Measurements from ENCODE around the gene MAPRE2.
"Not testable (repeated sequence)": the region's sequence is repeated elsewhere in the genome, so short reads cannot be mapped to it uniquely, and the experiment has no call there.

The MAPRE2 gene

DNA sequence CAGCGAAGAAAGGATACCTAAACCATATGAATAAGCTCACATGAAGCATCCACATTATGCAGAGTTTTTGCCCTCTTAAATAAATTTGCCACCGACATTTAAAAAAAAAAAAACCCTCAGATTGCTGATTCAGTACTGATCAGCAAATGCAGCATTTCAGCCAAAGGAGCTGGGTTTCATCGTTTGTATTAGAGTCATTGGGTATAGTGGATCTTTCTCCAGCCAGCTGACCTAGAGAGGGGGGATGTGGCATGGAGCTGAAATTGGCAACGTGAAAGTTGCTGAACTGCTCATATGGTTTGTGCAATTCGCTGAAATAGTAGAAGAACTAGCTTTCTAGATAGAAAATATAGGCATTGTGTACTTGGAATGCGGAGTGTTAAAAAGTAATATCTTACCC is 126.1 kb downstream of the MAPRE2 start:
- Mint-ChIP-seq H3K36me3 (ENCODE audit: low read depth) (no peaks in the 10 kb centered on the region), H3K4me3 (no peak overlapping the region)
- no peak for DNase-seq

GRCh38 chr18:35167857-35168256 is 126.6 kb downstream of the MAPRE2 start:
- peaks cover 11% of the 10 kb centered on the region for H3K4me1 Mint-ChIP-seq (ENCODE audit: low read depth)
- no peak for DNase-seq
- no peak overlapping the region for H3K27ac Mint-ChIP-seq
- peaks cover 4% of the 10 kb centered on the region for H3K9me3 Mint-ChIP-seq
- H3K27me3 Mint-ChIP-seq, result peaks cover 3% of the 10 kb centered on the region
- no peak overlapping the region for H3K4me3 Mint-ChIP-seq
- H3K36me3 Mint-ChIP-seq (ENCODE audit: low read depth), result no peaks in the 10 kb centered on the region

More for the DNA sequence above, 126.1 kb downstream of the MAPRE2 start:
- H3K27ac Mint-ChIP-seq, result no peak overlapping the region
- H3K9me3 Mint-ChIP-seq, result peaks cover 4% of the 10 kb centered on the region
- H3K27me3 Mint-ChIP-seq, result peaks cover 3% of the 10 kb centered on the region
- peaks cover 7% of the 10 kb centered on the region for H3K4me1 Mint-ChIP-seq (ENCODE audit: low read depth)

GRCh38 chr18:35170323-35170722 is 129.1 kb downstream of the MAPRE2 start:
- H3K9me3 Mint-ChIP-seq; H3K27me3 Mint-ChIP-seq; DNase-seq; H3K4me3 Mint-ChIP-seq; H3K27ac Mint-ChIP-seq; H3K36me3 Mint-ChIP-seq (ENCODE audit: low read depth): not testable (repeated sequence)
- H3K4me1 Mint-ChIP-seq (ENCODE audit: low read depth), result peaks cover 22% of the 10 kb centered on the region

DNA sequence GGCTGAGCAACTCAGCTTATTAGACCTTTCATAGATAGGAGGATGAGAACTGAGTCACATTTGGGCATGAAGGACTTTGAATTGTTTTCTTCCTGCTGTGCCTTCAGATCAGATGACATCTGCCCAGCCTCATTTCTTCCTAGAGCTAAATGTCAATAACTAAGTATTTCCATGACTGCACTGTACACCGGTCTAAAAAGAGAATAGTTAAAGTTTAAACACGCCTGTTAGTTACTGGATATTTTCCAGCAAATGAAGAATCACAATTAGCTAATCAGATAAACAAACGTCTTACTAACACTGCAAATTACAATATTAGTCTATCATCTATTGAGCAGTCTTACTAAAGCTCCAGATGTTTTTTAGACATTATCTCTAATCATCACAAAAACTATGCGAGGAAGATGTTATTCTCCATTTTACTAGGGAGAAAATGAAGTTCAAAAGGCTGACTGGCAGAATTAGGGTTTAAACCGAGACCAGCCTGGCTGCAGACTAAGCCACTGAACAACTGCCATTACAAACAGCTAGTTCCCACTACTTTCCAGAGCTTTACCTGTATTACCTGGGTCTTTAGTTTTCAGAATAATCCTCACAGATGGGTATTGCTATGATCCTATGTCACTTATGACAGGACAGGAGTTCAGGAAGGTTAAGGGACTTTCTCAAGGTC is 130.2 kb downstream of the MAPRE2 start:
- Mint-ChIP-seq H3K4me1 (ENCODE audit: low read depth) (peaks cover 22% of the 10 kb centered on the region), H3K36me3 (ENCODE audit: low read depth) (no peaks in the 10 kb centered on the region), H3K9me3 (peaks cover 4% of the 10 kb centered on the region), H3K27me3 (no peaks in the 10 kb centered on the region), H3K4me3 (no peak overlapping the region), H3K27ac (peak overlapping the region; percentile 19)
- DNase-seq, result no peak

DNA sequence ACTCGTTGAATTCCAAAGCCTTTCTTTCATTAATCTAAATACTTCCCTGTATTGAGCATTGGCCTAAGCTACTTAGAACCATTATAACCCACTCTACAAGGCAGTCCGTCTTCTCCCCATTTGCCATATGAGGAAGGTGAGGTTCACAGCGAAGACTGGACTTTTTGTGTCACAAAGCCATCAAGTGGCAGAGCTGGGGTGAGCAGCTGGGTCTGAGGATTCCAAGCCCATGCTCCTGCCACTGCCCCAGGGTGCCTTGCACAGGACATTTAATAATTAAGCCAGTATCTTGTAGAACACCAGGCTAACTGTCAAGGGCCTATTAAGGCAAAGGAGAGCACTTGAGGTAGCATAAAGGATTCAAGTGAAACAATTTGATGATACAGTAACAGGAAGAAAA is 130.8 kb downstream of the MAPRE2 start:
- Mint-ChIP-seq H3K36me3 (ENCODE audit: low read depth) (no peaks in the 10 kb centered on the region), H3K27ac (peak overlapping the region; percentile 18), H3K9me3 (peaks cover 7% of the 10 kb centered on the region), H3K4me1 (ENCODE audit: low read depth) (peaks cover 22% of the 10 kb centered on the region), H3K27me3 (no peaks in the 10 kb centered on the region), H3K4me3 (no peak overlapping the region)
- no peak for DNase-seq

DNA sequence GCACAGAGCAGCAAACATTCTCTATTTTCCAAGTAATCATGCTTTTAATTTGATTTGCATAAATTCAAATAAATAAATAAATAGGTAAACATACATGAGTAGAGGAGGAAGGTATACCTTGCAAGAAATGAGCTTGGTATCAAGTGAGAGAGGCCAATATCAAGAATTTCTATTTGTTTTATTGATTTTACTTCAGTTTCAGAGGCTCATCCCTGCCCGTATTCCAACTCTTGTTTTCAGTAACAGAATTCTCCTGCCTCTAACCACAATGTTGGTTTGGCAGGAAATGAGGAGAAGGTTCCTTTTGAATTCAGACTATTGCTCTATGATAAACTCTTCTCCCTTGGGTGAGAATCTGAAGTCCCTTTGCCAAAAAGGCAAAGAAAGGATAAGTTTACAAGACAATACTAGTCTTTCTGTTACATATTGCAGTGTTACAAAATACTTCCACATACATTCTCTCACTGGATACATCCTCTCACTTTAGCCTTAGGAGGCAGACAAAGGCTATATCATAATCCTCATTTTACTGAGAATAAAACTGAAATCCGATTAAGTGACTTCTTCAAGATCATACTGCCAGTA is 131.3 kb downstream of the MAPRE2 start:
- DNase-seq, result no peak
- H3K36me3 Mint-ChIP-seq (ENCODE audit: low read depth), result no peaks in the 10 kb centered on the region
- H3K4me3 Mint-ChIP-seq, result no peak overlapping the region
- no peak overlapping the region for H3K27ac Mint-ChIP-seq
- H3K4me1 Mint-ChIP-seq (ENCODE audit: low read depth), result peaks cover 22% of the 10 kb centered on the region
- no peaks in the 10 kb centered on the region for H3K27me3 Mint-ChIP-seq
- peaks cover 7% of the 10 kb centered on the region for H3K9me3 Mint-ChIP-seq

GRCh38 chr18:35174093-35174731 is 133.0 kb downstream of the MAPRE2 start:
- peaks cover 22% of the 10 kb centered on the region for H3K4me1 Mint-ChIP-seq (ENCODE audit: low read depth)
- H3K27me3 Mint-ChIP-seq, result no peaks in the 10 kb centered on the region
- DNase-seq, result no peak
- H3K4me3 Mint-ChIP-seq, result no peak overlapping the region
- no peaks in the 10 kb centered on the region for H3K36me3 Mint-ChIP-seq (ENCODE audit: low read depth)
- H3K9me3 Mint-ChIP-seq, result peaks cover 7% of the 10 kb centered on the region
- H3K27ac Mint-ChIP-seq, result no peak overlapping the region

GRCh38 chr18:35174745-35175144 is 133.5 kb downstream of the MAPRE2 start:
- Mint-ChIP-seq H3K4me3 (no peak overlapping the region), H3K27me3 (no peaks in the 10 kb centered on the region), H3K36me3 (ENCODE audit: low read depth) (no peaks in the 10 kb centered on the region), H3K27ac (no peak overlapping the region), H3K9me3 (peaks cover 7% of the 10 kb centered on the region), H3K4me1 (ENCODE audit: low read depth) (peaks cover 22% of the 10 kb centered on the region)
- DNase-seq, result no peak

DNA sequence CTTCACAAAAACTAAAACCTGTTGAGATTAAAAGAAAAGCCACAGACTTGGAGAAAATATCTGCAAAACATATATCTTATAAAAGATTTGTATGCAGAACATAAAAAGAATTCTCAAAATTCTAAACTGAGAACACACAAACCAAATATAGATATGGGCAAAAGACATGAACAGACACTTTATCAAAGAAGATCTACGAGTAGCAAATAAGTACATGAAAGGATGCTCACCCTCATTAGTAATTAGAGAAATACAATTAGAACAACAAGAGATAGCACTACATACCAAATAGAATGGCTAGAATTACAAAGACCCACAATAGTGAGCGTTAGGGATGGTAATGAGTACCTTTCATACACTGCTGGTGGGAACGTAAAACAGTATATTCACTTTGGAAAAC is 135.7 kb downstream of the MAPRE2 start:
- Mint-ChIP-seq H3K4me1 (ENCODE audit: low read depth) (peaks cover 16% of the 10 kb centered on the region), H3K36me3 (ENCODE audit: low read depth) (no peaks in the 10 kb centered on the region), H3K27ac (no peak overlapping the region), H3K27me3 (no peaks in the 10 kb centered on the region), H3K9me3 (peaks cover 4% of the 10 kb centered on the region), H3K4me3 (no peak overlapping the region)
- no peak for DNase-seq

- peaks cover 4% of the 10 kb centered on the region for H3K9me3 Mint-ChIP-seq
Measured at GRCh38 chr18:35178260-35178659, 137.0 kb downstream of the MAPRE2 start.

GRCh38 chr18:35179906-35180305 is 138.7 kb downstream of the MAPRE2 start:
- no peaks in the 10 kb centered on the region for H3K36me3 Mint-ChIP-seq (ENCODE audit: low read depth)
- no peak for DNase-seq
- no peak overlapping the region for H3K27ac Mint-ChIP-seq
- H3K27me3 Mint-ChIP-seq, result peaks cover 2% of the 10 kb centered on the region
- peaks cover under 1% of the 10 kb centered on the region for H3K4me1 Mint-ChIP-seq (ENCODE audit: low read depth)
- H3K9me3 Mint-ChIP-seq, result peaks cover 4% of the 10 kb centered on the region
- H3K4me3 Mint-ChIP-seq, result no peak overlapping the region

More at GRCh38 chr18:35178260-35178659, 137.0 kb downstream of the MAPRE2 start:
- peaks cover 9% of the 10 kb centered on the region for H3K4me1 Mint-ChIP-seq (ENCODE audit: low read depth)
- H3K27me3 Mint-ChIP-seq, result peaks cover 2% of the 10 kb centered on the region
- H3K27ac Mint-ChIP-seq, result no peak overlapping the region
- H3K36me3 Mint-ChIP-seq (ENCODE audit: low read depth), result no peaks in the 10 kb centered on the region
- H3K4me3 Mint-ChIP-seq, result no peak overlapping the region
- no peak for DNase-seq

GRCh38 chr18:35180455-35180854 is 139.2 kb downstream of the MAPRE2 start:
- no peak for DNase-seq
- Mint-ChIP-seq H3K9me3 (peaks cover 4% of the 10 kb centered on the region), H3K4me1 (ENCODE audit: low read depth) (no peaks in the 10 kb centered on the region), H3K27me3 (peaks cover 2% of the 10 kb centered on the region), H3K36me3 (ENCODE audit: low read depth) (no peaks in the 10 kb centered on the region), H3K4me3 (no peak overlapping the region), H3K27ac (no peak overlapping the region)

DNA sequence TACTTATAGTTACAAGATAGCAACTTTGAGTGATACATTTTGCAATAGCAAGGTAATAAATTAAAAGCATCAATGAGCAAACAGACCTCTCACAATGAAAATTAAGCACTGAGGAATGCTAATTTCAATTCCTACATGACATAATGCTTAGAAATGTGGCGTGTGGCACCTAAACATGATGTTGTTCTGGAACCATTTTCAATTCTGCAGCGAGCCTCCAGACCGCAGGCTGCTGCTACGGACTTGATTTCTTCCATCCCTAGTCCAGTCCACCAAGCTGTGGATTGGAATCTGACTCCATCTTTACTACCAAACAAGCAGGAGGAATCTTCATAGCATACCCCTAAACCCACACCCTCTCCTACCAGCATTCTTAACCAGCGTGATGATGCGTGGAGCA is 140.9 kb downstream of the MAPRE2 start:
- H3K27me3 Mint-ChIP-seq, result peaks cover 2% of the 10 kb centered on the region
- H3K9me3 Mint-ChIP-seq, result no peaks in the 10 kb centered on the region
- H3K4me1 Mint-ChIP-seq (ENCODE audit: low read depth), result no peaks in the 10 kb centered on the region
- H3K4me3 Mint-ChIP-seq, result no peak overlapping the region
- H3K36me3 Mint-ChIP-seq (ENCODE audit: low read depth), result no peaks in the 10 kb centered on the region
- H3K27ac Mint-ChIP-seq, result no peak overlapping the region
- no peak for DNase-seq

GRCh38 chr18:35183886-35184285 is 142.7 kb downstream of the MAPRE2 start:
- Mint-ChIP-seq H3K36me3 (ENCODE audit: low read depth) (no peaks in the 10 kb centered on the region), H3K27me3 (peaks cover 2% of the 10 kb centered on the region), H3K4me1 (ENCODE audit: low read depth) (no peaks in the 10 kb centered on the region), H3K4me3 (no peak overlapping the region), H3K9me3 (no peaks in the 10 kb centered on the region), H3K27ac (no peak overlapping the region)
- DNase-seq, result no peak

DNA sequence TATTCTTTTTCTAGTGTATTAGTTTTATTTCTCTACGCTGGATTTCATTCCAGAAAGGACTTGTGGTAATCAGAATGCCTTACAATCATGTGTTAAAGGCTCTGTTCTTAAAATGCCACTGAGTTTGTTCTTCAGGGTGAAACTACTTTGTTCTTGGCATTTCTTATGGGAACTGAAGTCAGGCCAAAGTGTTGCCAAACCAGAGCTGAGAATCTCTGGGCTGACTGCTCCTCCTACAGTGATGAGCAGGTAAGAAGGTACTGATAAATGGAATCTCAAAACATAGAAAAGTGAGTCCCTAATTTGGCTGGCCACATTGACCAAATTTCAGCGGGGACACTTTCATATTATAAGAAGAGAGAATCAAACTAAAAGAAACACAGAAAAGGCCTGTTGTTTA is 144.6 kb downstream of the MAPRE2 start:
- Mint-ChIP-seq H3K9me3 (no peaks in the 10 kb centered on the region), H3K36me3 (ENCODE audit: low read depth) (no peaks in the 10 kb centered on the region), H3K4me1 (ENCODE audit: low read depth) (no peaks in the 10 kb centered on the region), H3K27me3 (peaks cover 2% of the 10 kb centered on the region), H3K27ac (no peak overlapping the region), H3K4me3 (no peak overlapping the region)
- no peak for DNase-seq
